Adipose tissue (tissue), 3 donors: Measurements from ENCODE around the gene CLIC2. TPM values are rescaled to one million over a fixed set of nuclear protein-coding genes. Genes with fewer than 3 reads are reported as not detected.

ENCODE experiments used
- H3K27ac ChIP-seq: one replicate; pipeline ENCODE4 v1.5.1; 2013; ENCODE audit warnings: low read depth, low read length
- WGBS, 3 donors: extraction: QIAGEN DNeasy Blood & Tissue Kit; methylation state at CpG; one replicate each; pipeline ENCODE4 v1.1.7; 2013; 5-methylcytosine and 5-hydroxymethylcytosine counted together
- polyA plus RNA-seq, 3 donors: library from polyadenylated mRNA; stranded (reverse); fragments of 200-250 nt; gene quantifications; one replicate each; pipeline ENCODE4 v1.2.3, GENCODE V29; 2013
- donor health status: healthy with polysubstance abuse.
- donor health status: Bipolar disorder and iron deficiency.
- donor health status: healthy.

Gene CLIC2
- polyA plus RNA-seq, 3 donors, result 2.0 to 29.7 (median 12.8) TPM

GRCh38 chrX:155266439-155266838 lies 68.0 kb downstream of the CLIC2 start:
- H3K27ac ChIP-seq, result no peak overlapping the region
- WGBS, 3 donors, result 86 to 100% (median 91%) methylated on average over 1 of the region's 1 CpG

GRCh38 chrX:155263854-155264628 lies 70.4 kb downstream of the CLIC2 start, which contains the start of gene RAB39B:
Gene RAB39B, minus strand, starts transcription at chrX:155264491. Its CDS starts 203 bp downstream, at chrX:155264288.
- WGBS, 3 donors, result 0 to 26% (median 1%) methylated on average over 34 to 58 of the region's 58 CpGs
- H3K27ac ChIP-seq, result no peak within 1 kb of the TSS

GRCh38 chrX:155262970-155263754 lies 71.3 kb downstream of the CLIC2 start:
- WGBS, 3 donors, result 13 to 39% (median 32%) methylated on average over 5 of the region's 5 CpGs
- no peak overlapping the region for H3K27ac ChIP-seq

GRCh38 chrX:155259752-155260151 lies 74.7 kb downstream of the CLIC2 start:
- H3K27ac ChIP-seq, result no peak overlapping the region
- WGBS, 3 donors, result 45 to 92% (median 51%) methylated on average over 3 of the region's 3 CpGs

GRCh38 chrX:155251391-155251790 lies 83.0 kb downstream of the CLIC2 start:
- 21 to 67% (median 49%) methylated on average over 1 of the region's 1 CpG for WGBS, 3 donors
- no peak overlapping the region for H3K27ac ChIP-seq

GRCh38 chrX:155247497-155247896 lies 86.9 kb downstream of the CLIC2 start:
- H3K27ac ChIP-seq, result no peak overlapping the region
- WGBS, 3 donors, result 68 to 80% (median 69%) methylated on average over 4 of the region's 4 CpGs

- WGBS, 3 donors, result 79 to 100% (median 92%) methylated on average over 1 of the region's 1 CpG
- H3K27ac ChIP-seq, result no peak overlapping the region
Measured at GRCh38 chrX:155246748-155247147, 87.7 kb downstream of the CLIC2 start.

- no peak overlapping the region for H3K27ac ChIP-seq
- WGBS, 3 donors, result 62 to 84% (median 65%) methylated on average over 5 of the region's 5 CpGs
Measured at GRCh38 chrX:155242300-155242699, 92.1 kb downstream of the CLIC2 start.

GRCh38 chrX:155237719-155238118 lies 96.7 kb downstream of the CLIC2 start:
- WGBS, 3 donors, result 74 to 93% (median 88%) methylated on average over 5 of the region's 5 CpGs
- no peak overlapping the region for H3K27ac ChIP-seq

GRCh38 chrX:155235891-155236290 lies 98.5 kb downstream of the CLIC2 start:
- no peak overlapping the region for H3K27ac ChIP-seq

- no peak overlapping the region for H3K27ac ChIP-seq
Measured at GRCh38 chrX:155231163-155231562, 103.3 kb downstream of the CLIC2 start.

Other genes with a start within 250 kb of the CLIC2 start
- 10 to 100 TPM; 14.2 to 49.6 (median 29.9) TPM for gene VBP1, start 118.2 kb downstream of the CLIC2 start, polyA plus RNA-seq
- under 1 TPM; 0.10 to 0.86 (median 0.34) TPM for gene RAB39B, start 70.1 kb downstream of the CLIC2 start, polyA plus RNA-seq
- gene F8A2, start 47.5 kb upstream of the CLIC2 start, polyA plus RNA-seq, result not detected
- 10 to 100 TPM in 1 of 3 donors, 1 to 10 TPM in 1, not detected in 1; 4.1 to 10.4 TPM for gene F8A3, start 124.0 kb upstream of the CLIC2 start, polyA plus RNA-seq